ENCODE data around the gene CYP27C1. TPM values are rescaled to one million over a fixed set of nuclear protein-coding genes. Genes with fewer than 3 reads are reported as not detected.

CYP27C1 gene
- total and polyA plus RNA-seq, 4 donors: 0.02 to 0.14 (median 0.07) TPM

GRCh38 chr2:127134833-127135830 is 85.0 kb downstream of the CYP27C1 start:
- no peak overlapping the region for H3K4me3 ChIP-seq (ENCODE audit: low read depth in 1 of 3, low read length in 3 of 3)
- no peak overlapping the region for H3K27ac ChIP-seq (ENCODE audit: low read depth in 1 of 2, low read length in 2 of 2)
- H3K36me3 ChIP-seq (ENCODE audit: control insufficient read depth in 4 of 4, insufficient read depth in 3 of 4, low read depth in 1 of 4, low read length in 3 of 4): no peaks in the 10 kb centered on the region
- no peak for TF ChIP-seq JUND (IDR thresholded peaks at IDR 0.05)
- no peak for TF ChIP-seq NR2F2 (IDR thresholded peaks at IDR 0.05)
- TF ChIP-seq ATF3 (IDR thresholded peaks at IDR 0.05): no peak
- no peak for TF ChIP-seq MAX (IDR thresholded peaks at IDR 0.05)
- no peak for TF ChIP-seq HNF4G (IDR thresholded peaks at IDR 0.05)
- no peak for TF ChIP-seq RAD21 (IDR thresholded peaks at IDR 0.05)
- no peak for TF ChIP-seq SP1 (IDR thresholded peaks at IDR 0.05)
- no peak for TF ChIP-seq REST (IDR thresholded peaks at IDR 0.05)
- TF ChIP-seq YY1 (IDR thresholded peaks at IDR 0.05): no peak
- TF ChIP-seq GABPA (IDR thresholded peaks at IDR 0.05 in 1 of 2, conservative IDR thresholded peaks at IDR 0.05 in 1 of 2): no peak
- TF ChIP-seq CTCF (IDR thresholded peaks at IDR 0.05; ENCODE audit: low read depth, low read length, missing input control): no peak
- TF ChIP-seq FOXA2 (IDR thresholded peaks at IDR 0.05): no peak
- TF ChIP-seq TAF1 (conservative IDR thresholded peaks at IDR 0.05): no peak
- no peaks in the 10 kb centered on the region for H3K27me3 ChIP-seq (ENCODE audit: control insufficient read depth in 4 of 4, insufficient read depth in 4 of 4, low read length in 3 of 4)
- no peaks in the 10 kb centered on the region for H3K9me3 ChIP-seq (ENCODE audit: control insufficient read depth in 4 of 4, low read length in 3 of 4)
- no peak overlapping the region for H3K9ac ChIP-seq (ENCODE audit: low read depth in 1 of 2, low read length in 2 of 2)
- no peak for DNase-seq (ENCODE audit: low spot score)
- 81% methylated on average over 15 of the region's 15 CpGs for WGBS
- H3K4me1 ChIP-seq (ENCODE audit: control insufficient read depth in 4 of 4, insufficient read depth in 4 of 4, low read length in 3 of 4): no peaks in the 10 kb centered on the region

GRCh38 chr2:127134235-127134634 is 85.9 kb downstream of the CYP27C1 start:
- no peak overlapping the region for H3K4me3 ChIP-seq (ENCODE audit: low read depth in 1 of 3, low read length in 3 of 3)
- no peaks in the 10 kb centered on the region for H3K4me1 ChIP-seq (ENCODE audit: control insufficient read depth in 4 of 4, insufficient read depth in 4 of 4, low read length in 3 of 4)
- no peak overlapping the region for H3K9ac ChIP-seq (ENCODE audit: low read depth in 1 of 2, low read length in 2 of 2)
- no peak for DNase-seq (ENCODE audit: low spot score)
- 88% methylated on average over 4 of the region's 4 CpGs for WGBS
- H3K27me3 ChIP-seq (ENCODE audit: control insufficient read depth in 4 of 4, insufficient read depth in 4 of 4, low read length in 3 of 4): no peaks in the 10 kb centered on the region
- TF ChIP-seq REST (IDR thresholded peaks at IDR 0.05): no peak
- no peak for TF ChIP-seq YY1 (IDR thresholded peaks at IDR 0.05)
- no peak for TF ChIP-seq RXRA (IDR thresholded peaks at IDR 0.05)
- no peaks in the 10 kb centered on the region for H3K9me3 ChIP-seq (ENCODE audit: control insufficient read depth in 4 of 4, low read length in 3 of 4)
- H3K36me3 ChIP-seq (ENCODE audit: control insufficient read depth in 4 of 4, insufficient read depth in 3 of 4, low read depth in 1 of 4, low read length in 3 of 4): no peaks in the 10 kb centered on the region
- H3K27ac ChIP-seq (ENCODE audit: low read depth in 1 of 2, low read length in 2 of 2): no peak overlapping the region

All from liver (tissue), 9 donors.